Keratinocyte (primary cell): ENCODE measurements around the gene TRIM28. TPM values are rescaled to one million over a fixed set of nuclear protein-coding genes. Genes with fewer than 3 reads are reported as not detected.

Experiments used
- DNase-seq: peaks from one replicate; pipeline ENCODE4 v3.0.0-alpha.2; 2011; ENCODE audit warnings: low read depth, missing footprints, low spot score
- FAIRE-seq: peaks from 2 replicates; lab custom pipeline; 2011; peaks lifted over from hg19 to GRCh38; lab: Jason Lieb, UNC
- H2AFZ ChIP-seq: 2 replicates; pipeline ENCODE4 v1.6.0; 2012; ENCODE audit warnings: low read length, control low read depth, inconsistent platforms; ENCODE audit not compliant: control insufficient read depth
- H3K27ac ChIP-seq: 2 replicates; pipeline ENCODE4 v1.5.1; 2011; ENCODE audit warnings: low read length; ENCODE audit not compliant: control insufficient read depth, insufficient read depth
- H3K27me3 ChIP-seq: 3 replicates; pipeline ENCODE4 v1.6.0; 2011; ENCODE audit warnings: low read length; ENCODE audit not compliant: control insufficient read depth, insufficient read depth; ENCODE audit errors: extremely low read depth
- H3K36me3 ChIP-seq, 2 experiments: 2 replicates in 1 of 2; 3 replicates in 1 of 2; pipeline ENCODE4 v1.5.1; 2011; ENCODE audit warnings: low read length in 2 of 2, mild to moderate bottlenecking in 1 of 2; ENCODE audit not compliant: control insufficient read depth in 2 of 2, insufficient read depth in 2 of 2; ENCODE audit errors: extremely low read depth in 1 of 2
- H3K4me1 ChIP-seq: 3 replicates; pipeline ENCODE4 v1.5.1; 2011; ENCODE audit warnings: low read length; ENCODE audit not compliant: control insufficient read depth, insufficient read depth; ENCODE audit errors: extremely low read depth
- H3K4me2 ChIP-seq: 3 replicates; pipeline ENCODE4 v1.6.0; 2011; ENCODE audit warnings: low read depth, low read length; ENCODE audit not compliant: control insufficient read depth, insufficient read depth; ENCODE audit errors: extremely low read depth
- H3K4me3 ChIP-seq, 3 experiments: fragments of 200-600 bp in 1 of 3; sonication (generic) in 1 of 3; 2 replicates in 2 of 3; 3 replicates in 1 of 3; pipeline ENCODE4 v1.5.1; 2011 to 2016; ENCODE audit warnings: low read length in 3 of 3, mild to moderate bottlenecking in 3 of 3, control low read depth in 2 of 3, inconsistent platforms in 1 of 3, low read depth in 1 of 3, mixed read lengths in 1 of 3, mixed run types in 1 of 3, moderate library complexity in 1 of 3; ENCODE audit not compliant: control insufficient read depth in 2 of 3, insufficient read depth in 2 of 3; ENCODE audit errors: extremely low read depth in 1 of 3
- H3K79me2 ChIP-seq: 2 replicates; pipeline ENCODE4 v1.6.0; 2012; ENCODE audit warnings: low read length; ENCODE audit not compliant: control insufficient read depth, insufficient read depth
- H3K9ac ChIP-seq: 3 replicates; pipeline ENCODE4 v1.6.0; 2011; ENCODE audit warnings: low read length; ENCODE audit not compliant: control insufficient read depth, insufficient read depth; ENCODE audit errors: extremely low read depth
- H3K9me1 ChIP-seq: 3 replicates; pipeline ENCODE4 v1.6.0; 2011; ENCODE audit warnings: low read length; ENCODE audit not compliant: control insufficient read depth, insufficient read depth; ENCODE audit errors: extremely low read depth
- H3K9me3 ChIP-seq: 2 replicates; pipeline ENCODE4 v1.5.1; 2012; ENCODE audit warnings: low read depth, low read length; ENCODE audit not compliant: control insufficient read depth
- H4K20me1 ChIP-seq: 3 replicates; pipeline ENCODE4 v1.6.0; 2011; ENCODE audit warnings: low read length; ENCODE audit not compliant: control insufficient read depth, insufficient read depth; ENCODE audit errors: extremely low read depth
- EZH2 ChIP-seq: IDR thresholded peaks from one replicate; pipeline ENCODE4 v1.6.1; 2012; ENCODE audit warnings: inconsistent platforms, mild to moderate bottlenecking, low read length, moderate library complexity
- dilution Hi-C: fragments of 300-500 bp; cut with MboI; formaldehyde crosslinking; loops from one replicate; pipeline ENCODE4 v1.7.0; 2020; ENCODE audit warnings: low sequenced_read_pairs; ENCODE audit not compliant: extremely low pct_ligation_motif_present
- polyA plus RNA-seq, 5 experiments: library from polyadenylated mRNA; depleted of rRNA in 3 of 5; stranded (reverse) in 3 of 5; stranded (forward) in 1 of 5; unstranded in 1 of 5; fragments of >200 nt; gene quantifications; 1 replicate in 1 of 5; 2 replicates in 3 of 5; 3 replicates in 1 of 5; pipeline versions ENCODE4 v1.2.1 to v1.2.3, GENCODE V29; 2011 to 2012; ENCODE audit warnings: missing spikeins in 2 of 5, low read depth in 1 of 5, low replicate concordance in 1 of 5
- TF ChIP-seq, protein P1 (sequence below), 3 experiments: IDR thresholded peaks in 1 of 3; conservative IDR thresholded peaks in 1 of 3; optimal IDR thresholded peaks in 1 of 3; 2 replicates in 2 of 3; 3 replicates in 1 of 3; pipeline versions ENCODE3 to v1.5.1; 2011; ENCODE audit warnings: low read length in 3 of 3, mild to moderate bottlenecking in 3 of 3, moderate library complexity in 2 of 3, control low read depth in 1 of 3, inconsistent platforms in 1 of 3; ENCODE audit not compliant: insufficient read depth in 2 of 3; ENCODE audit errors: extremely low read depth in 1 of 3

Gene TRIM28
- polyA plus RNA-seq, 1 donor (not counting 4 experiments of a cell fraction or from before 2014, with no cell fraction given) = 290 TPM

DNA sequence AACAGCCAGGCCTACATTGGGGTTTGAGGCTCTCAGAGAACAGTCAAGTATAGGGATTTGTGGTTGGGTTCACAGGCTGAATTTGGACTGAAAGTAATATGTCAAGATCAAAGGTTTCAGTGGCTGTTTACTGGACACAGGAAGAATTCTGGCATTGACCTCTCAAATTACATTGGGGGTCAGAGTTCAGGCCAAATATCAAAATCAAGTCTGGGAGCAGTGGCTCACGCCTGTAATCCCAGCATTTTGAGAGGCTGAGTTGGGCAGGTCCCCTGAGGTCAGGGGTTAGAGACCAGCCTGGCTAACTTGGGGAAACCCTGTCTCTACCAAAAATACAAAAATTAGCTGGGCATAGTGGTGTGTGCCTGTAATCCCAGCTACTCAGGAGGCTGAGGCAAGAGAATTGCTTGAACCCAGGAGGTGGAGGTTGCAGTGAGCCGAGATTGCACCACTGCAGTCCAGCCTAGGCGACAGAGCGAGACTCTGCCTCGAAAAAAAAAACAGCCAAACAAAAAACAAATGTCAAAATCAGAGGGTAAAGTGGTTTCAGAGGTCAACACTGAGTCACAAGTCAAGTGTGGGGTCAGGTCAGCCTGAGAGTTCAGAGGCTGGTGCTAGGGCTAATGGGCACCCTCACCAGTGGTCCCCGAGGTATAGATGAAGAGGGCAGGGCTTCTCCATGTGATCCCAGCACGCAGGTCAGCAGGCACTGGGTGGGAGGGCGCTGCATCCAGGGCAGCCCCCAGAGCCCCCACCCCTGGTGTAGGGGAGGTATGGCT is 33.6 kb upstream of the TRIM28 start:
- Histone ChIP-seq H3K27me3 (no peaks in the 10 kb centered on the region), H3K27ac (no peak overlapping the region), H3K4me1 (peaks cover 6% of the 10 kb centered on the region), H3K9me3 (no peaks in the 10 kb centered on the region), H4K20me1 (no peaks in the 10 kb centered on the region), H3K4me3 (no peak overlapping the region), H3K9ac (no peak overlapping the region), H3K36me3 (no peaks in the 10 kb centered on the region), H3K4me2 (no peak overlapping the region), H3K9me1 (no peaks in the 10 kb centered on the region), H3K79me2 (peaks cover 9% of the 10 kb centered on the region), H2AFZ (no peak overlapping the region)
- FAIRE-seq = no peak
- TF ChIP-seq, protein P1, sequence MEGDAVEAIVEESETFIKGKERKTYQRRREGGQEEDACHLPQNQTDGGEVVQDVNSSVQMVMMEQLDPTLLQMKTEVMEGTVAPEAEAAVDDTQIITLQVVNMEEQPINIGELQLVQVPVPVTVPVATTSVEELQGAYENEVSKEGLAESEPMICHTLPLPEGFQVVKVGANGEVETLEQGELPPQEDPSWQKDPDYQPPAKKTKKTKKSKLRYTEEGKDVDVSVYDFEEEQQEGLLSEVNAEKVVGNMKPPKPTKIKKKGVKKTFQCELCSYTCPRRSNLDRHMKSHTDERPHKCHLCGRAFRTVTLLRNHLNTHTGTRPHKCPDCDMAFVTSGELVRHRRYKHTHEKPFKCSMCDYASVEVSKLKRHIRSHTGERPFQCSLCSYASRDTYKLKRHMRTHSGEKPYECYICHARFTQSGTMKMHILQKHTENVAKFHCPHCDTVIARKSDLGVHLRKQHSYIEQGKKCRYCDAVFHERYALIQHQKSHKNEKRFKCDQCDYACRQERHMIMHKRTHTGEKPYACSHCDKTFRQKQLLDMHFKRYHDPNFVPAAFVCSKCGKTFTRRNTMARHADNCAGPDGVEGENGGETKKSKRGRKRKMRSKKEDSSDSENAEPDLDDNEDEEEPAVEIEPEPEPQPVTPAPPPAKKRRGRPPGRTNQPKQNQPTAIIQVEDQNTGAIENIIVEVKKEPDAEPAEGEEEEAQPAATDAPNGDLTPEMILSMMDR (optimal IDR thresholded peaks at IDR 0.05 in 1 of 3, IDR thresholded peaks at IDR 0.05 in 1 of 3, conservative IDR thresholded peaks at IDR 0.05 in 1 of 3; ENCODE audit: extremely low read depth in 1 of 3, insufficient read depth in 2 of 3, low read length in 3 of 3) = no peak
- TF ChIP-seq EZH2 = no peak
- dilution Hi-C loops = no loop called here
- no peak for DNase-seq

DNA sequence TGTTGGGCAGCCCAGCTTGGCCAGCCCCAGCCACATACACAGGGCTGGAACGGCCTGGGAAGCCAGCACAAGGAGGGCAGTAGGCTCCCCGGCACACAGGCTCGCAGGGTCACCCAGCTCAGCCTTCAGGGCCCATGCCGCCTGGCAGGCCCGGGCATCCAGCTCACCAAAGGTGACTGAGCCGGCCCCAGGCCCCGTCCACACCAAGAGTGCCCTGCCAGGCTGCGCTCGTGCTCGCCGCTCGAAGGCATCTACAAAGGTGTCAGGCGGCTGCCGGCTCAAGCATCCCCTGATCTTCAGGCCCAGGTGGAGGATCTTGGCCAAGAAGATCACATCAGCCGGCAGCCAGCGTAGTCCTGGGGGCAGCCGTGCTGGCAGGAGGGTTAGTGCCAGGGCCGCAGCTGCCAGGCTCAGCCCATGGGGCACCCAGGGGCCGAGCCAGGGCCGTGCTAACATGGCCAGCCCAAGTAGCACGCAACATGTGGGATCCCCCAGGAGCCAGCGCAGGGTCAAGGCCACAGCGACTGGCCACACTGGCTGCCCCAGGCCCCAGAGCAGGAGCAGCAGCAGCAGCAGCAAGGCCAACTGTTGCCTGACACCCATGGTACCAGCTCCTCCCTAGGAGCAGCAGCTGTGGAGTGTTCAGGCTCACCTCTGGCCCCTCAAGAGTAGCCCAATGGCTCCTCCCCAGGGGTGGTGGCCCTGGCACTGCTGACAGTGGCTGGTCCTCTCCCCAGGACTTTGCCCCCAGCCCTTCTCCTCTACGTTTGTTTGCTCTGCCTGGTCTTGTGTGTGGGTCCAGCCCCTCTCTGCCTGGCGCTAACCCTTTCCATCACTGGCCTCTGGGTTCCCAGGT is 32.3 kb upstream of the TRIM28 start, which contains the start of gene SLC27A5:
Gene SLC27A5 (minus strand): TSS at position 640 of the 856 bp plus-strand sequence. CDS start 37 bp downstream, at position 603.
- no peak for TF ChIP-seq EZH2
- TF ChIP-seq, protein P1 (optimal IDR thresholded peaks at IDR 0.05 in 1 of 3, IDR thresholded peaks at IDR 0.05 in 1 of 3, conservative IDR thresholded peaks at IDR 0.05 in 1 of 3; ENCODE audit: extremely low read depth in 1 of 3, insufficient read depth in 2 of 3, low read length in 3 of 3) = no peak
- dilution Hi-C loops = no loop called here
- no peaks in the 10 kb centered on the region for H4K20me1 ChIP-seq
- no peak for FAIRE-seq
- no peak within 1 kb of the TSS for H3K4me2 ChIP-seq
- H3K27ac ChIP-seq = no peak within 1 kb of the TSS
- no peaks in the 10 kb centered on the region for H3K9me3 ChIP-seq
- H2AFZ ChIP-seq = no peak within 1 kb of the TSS
- DNase-seq = no peak
- no peak within 1 kb of the TSS for H3K9ac ChIP-seq
- peaks cover 6% of the 10 kb centered on the region for H3K4me1 ChIP-seq
- H3K79me2 ChIP-seq = peaks cover 21% of the 10 kb centered on the region
- no peaks in the 10 kb centered on the region for H3K27me3 ChIP-seq
- no peaks in the 10 kb centered on the region for H3K9me1 ChIP-seq
- no peak within 1 kb of the TSS for H3K4me3 ChIP-seq
- peaks cover 0 to 8% of the 10 kb centered on the region in 2 experiments for H3K36me3 ChIP-seq
